ENCODE data around the gene MOG. TPM values are rescaled to one million over a fixed set of nuclear protein-coding genes. Genes with fewer than 3 reads are reported as not detected.

The MOG gene
- total RNA-seq, 1 experiment from 2014 or later = 0.55 TPM

GRCh38 chr6:29694637-29695036, 37.7 kb downstream of the MOG start:
- TF ChIP-seq, protein P1, sequence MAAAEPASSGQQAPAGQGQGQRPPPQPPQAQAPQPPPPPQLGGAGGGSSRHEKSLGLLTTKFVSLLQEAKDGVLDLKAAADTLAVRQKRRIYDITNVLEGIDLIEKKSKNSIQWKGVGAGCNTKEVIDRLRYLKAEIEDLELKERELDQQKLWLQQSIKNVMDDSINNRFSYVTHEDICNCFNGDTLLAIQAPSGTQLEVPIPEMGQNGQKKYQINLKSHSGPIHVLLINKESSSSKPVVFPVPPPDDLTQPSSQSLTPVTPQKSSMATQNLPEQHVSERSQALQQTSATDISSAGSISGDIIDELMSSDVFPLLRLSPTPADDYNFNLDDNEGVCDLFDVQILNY (CRISPR knock-in tag; IDR thresholded peaks at IDR 0.05) = no peak
- no peak for TF ChIP-seq IRF2 (CRISPR knock-in tag; IDR thresholded peaks at IDR 0.05; ENCODE audit: borderline replicate concordance, low read depth)
- TF ChIP-seq GTF2I (CRISPR knock-in tag; conservative IDR thresholded peaks at IDR 0.05) = no peak
- TF ChIP-seq ZBTB21 (CRISPR knock-in tag; IDR thresholded peaks at IDR 0.05; ENCODE audit: borderline replicate concordance) = no peak
- TF ChIP-seq, protein P2, sequence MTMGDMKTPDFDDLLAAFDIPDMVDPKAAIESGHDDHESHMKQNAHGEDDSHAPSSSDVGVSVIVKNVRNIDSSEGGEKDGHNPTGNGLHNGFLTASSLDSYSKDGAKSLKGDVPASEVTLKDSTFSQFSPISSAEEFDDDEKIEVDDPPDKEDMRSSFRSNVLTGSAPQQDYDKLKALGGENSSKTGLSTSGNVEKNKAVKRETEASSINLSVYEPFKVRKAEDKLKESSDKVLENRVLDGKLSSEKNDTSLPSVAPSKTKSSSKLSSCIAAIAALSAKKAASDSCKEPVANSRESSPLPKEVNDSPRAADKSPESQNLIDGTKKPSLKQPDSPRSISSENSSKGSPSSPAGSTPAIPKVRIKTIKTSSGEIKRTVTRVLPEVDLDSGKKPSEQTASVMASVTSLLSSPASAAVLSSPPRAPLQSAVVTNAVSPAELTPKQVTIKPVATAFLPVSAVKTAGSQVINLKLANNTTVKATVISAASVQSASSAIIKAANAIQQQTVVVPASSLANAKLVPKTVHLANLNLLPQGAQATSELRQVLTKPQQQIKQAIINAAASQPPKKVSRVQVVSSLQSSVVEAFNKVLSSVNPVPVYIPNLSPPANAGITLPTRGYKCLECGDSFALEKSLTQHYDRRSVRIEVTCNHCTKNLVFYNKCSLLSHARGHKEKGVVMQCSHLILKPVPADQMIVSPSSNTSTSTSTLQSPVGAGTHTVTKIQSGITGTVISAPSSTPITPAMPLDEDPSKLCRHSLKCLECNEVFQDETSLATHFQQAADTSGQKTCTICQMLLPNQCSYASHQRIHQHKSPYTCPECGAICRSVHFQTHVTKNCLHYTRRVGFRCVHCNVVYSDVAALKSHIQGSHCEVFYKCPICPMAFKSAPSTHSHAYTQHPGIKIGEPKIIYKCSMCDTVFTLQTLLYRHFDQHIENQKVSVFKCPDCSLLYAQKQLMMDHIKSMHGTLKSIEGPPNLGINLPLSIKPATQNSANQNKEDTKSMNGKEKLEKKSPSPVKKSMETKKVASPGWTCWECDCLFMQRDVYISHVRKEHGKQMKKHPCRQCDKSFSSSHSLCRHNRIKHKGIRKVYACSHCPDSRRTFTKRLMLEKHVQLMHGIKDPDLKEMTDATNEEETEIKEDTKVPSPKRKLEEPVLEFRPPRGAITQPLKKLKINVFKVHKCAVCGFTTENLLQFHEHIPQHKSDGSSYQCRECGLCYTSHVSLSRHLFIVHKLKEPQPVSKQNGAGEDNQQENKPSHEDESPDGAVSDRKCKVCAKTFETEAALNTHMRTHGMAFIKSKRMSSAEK (CRISPR knock-in tag; IDR thresholded peaks at IDR 0.05; ENCODE audit: borderline replicate concordance) = no peak
- Mint-ChIP-seq H3K27ac (no peak overlapping the region), H3K27me3 (ENCODE audit: low read depth) (no peaks in the 10 kb centered on the region; the same call in none of the 2 replicates), H3K4me3 (no peak overlapping the region), H3K4me1 (peaks cover 15% of the 10 kb centered on the region), H3K36me3 (peaks cover 10% of the 10 kb centered on the region), H3K9me3 (peaks cover 10% of the 10 kb centered on the region)
- ChIA-PET CTCF (interaction anchor here (0.8 to 11.6 kb wide), 7 partner anchors 15 to 62 kb away, joined by 3 to 531 read pairs (median 11); partner anchors contain the start of genes GABBR1 and MOG), POLR2A (no interaction called here)
- DNase-seq (ENCODE audit: low spot score) (no peak), ATAC-seq (no peak)

- peak; percentile 86 for ATAC-seq
These were observed 39.5 kb downstream of the MOG start for GRCh38 chr6:29696147-29697125.

More at GRCh38 chr6:29696147-29697125, 39.5 kb downstream of the MOG start:
- ChIA-PET CTCF (interaction anchor here (0.5 to 11.6 kb wide), 37 partner anchors 9 to 1066 kb away, joined by 3 to 531 read pairs (median 6); partner anchors contain the start of genes GABBR1 and MOG), POLR2A (interaction anchor here (0.6 to 1.7 kb wide), 3 partner anchors 47 to 96 kb away, joined by 3 to 8 read pairs (median 4); no protein-coding TSS in a partner anchor)
- no peaks in the 10 kb centered on the region; the same call in none of the 2 replicates for H3K27me3 Mint-ChIP-seq (ENCODE audit: low read depth)
- H3K4me1 Mint-ChIP-seq = peaks cover 15% of the 10 kb centered on the region
- peaks cover 8% of the 10 kb centered on the region for H3K36me3 Mint-ChIP-seq
- TF ChIP-seq ZNF425 (CRISPR knock-in tag; conservative IDR thresholded peaks at IDR 0.05) = no peak
- no peak for TF ChIP-seq TCF7 (CRISPR knock-in tag; IDR thresholded peaks at IDR 0.05; ENCODE audit: low read depth)
- TF ChIP-seq ZNF232 (CRISPR knock-in tag; IDR thresholded peaks at IDR 0.05) = no peak
- no peak for TF ChIP-seq ESRRA (CRISPR knock-in tag; IDR thresholded peaks at IDR 0.05; ENCODE audit: borderline replicate concordance)
- TF ChIP-seq CBFB (CRISPR knock-in tag; IDR thresholded peaks at IDR 0.05; ENCODE audit: low read depth) = no peak
- no peak for TF ChIP-seq MYBL2 (CRISPR knock-in tag; IDR thresholded peaks at IDR 0.05)
- TF ChIP-seq, protein P3, sequence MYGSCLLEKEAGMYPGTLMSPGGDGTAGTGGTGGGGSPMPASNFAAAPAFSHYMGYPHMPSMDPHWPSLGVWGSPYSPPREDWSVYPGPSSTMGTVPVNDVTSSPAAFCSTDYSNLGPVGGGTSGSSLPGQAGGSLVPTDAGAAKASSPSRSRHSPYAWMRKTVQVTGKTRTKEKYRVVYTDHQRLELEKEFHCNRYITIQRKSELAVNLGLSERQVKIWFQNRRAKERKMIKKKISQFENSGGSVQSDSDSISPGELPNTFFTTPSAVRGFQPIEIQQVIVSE (CRISPR knock-in tag; IDR thresholded peaks at IDR 0.05; ENCODE audit: borderline replicate concordance) = no peak
- TF ChIP-seq GABPB1 (CRISPR knock-in tag; IDR thresholded peaks at IDR 0.05) = no peak
- TF ChIP-seq NFYB (CRISPR knock-in tag; conservative IDR thresholded peaks at IDR 0.05; ENCODE audit: low read depth) = no peak
- TF ChIP-seq JUN (CRISPR knock-in tag; IDR thresholded peaks at IDR 0.05) = no peak
- H3K4me3 Mint-ChIP-seq = no peak overlapping the region
- DNase-seq (ENCODE audit: low spot score) = peak; percentile 57
- peaks cover 10% of the 10 kb centered on the region for H3K9me3 Mint-ChIP-seq
- no peak overlapping the region for H3K27ac Mint-ChIP-seq
